Measurements from ENCODE around the gene DCBLD2. TPM values are rescaled to one million over a fixed set of nuclear protein-coding genes. Genes with fewer than 3 reads are reported as not detected.
"Not testable (repeated sequence)": the region's sequence is repeated elsewhere in the genome, so short reads cannot be mapped to it uniquely, and the experiment has no call there.

DCBLD2 gene
- total RNA-seq, 4 donors from 2014 or later, result 9.8 to 23.7 (median 19.0) TPM

- H3K4me3 ChIP-seq, result no peak overlapping the region
- DNase-seq (ENCODE audit: low spot score in 2 of 2), result no peak
- no peaks in the 10 kb centered on the region for H3K4me1 ChIP-seq
- H3K27ac ChIP-seq, result no peak overlapping the region
- 79% methylated on average over 3 of the region's 3 CpGs for WGBS
- H3K27me3 ChIP-seq, result no peaks in the 10 kb centered on the region
- TF ChIP-seq EP300 (IDR thresholded peaks at IDR 0.05) (no peak), POLR2A (IDR thresholded peaks at IDR 0.05) (no peak), POLR2AphosphoS5 (IDR thresholded peaks at IDR 0.05) (no peak), CTCF (IDR thresholded peaks at IDR 0.05) (no peak)
- no peaks in the 10 kb centered on the region for H3K9me3 ChIP-seq
- H3K36me3 ChIP-seq, result peaks cover 3% of the 10 kb centered on the region
Observed at GRCh38 chr3:98869391-98869790, 32.1 kb downstream of the DCBLD2 start.

- not testable (repeated sequence) for DNase-seq (ENCODE audit: low spot score in 2 of 2); H3K4me1 ChIP-seq; H3K27me3 ChIP-seq; H3K27ac ChIP-seq; H3K9me3 ChIP-seq; H3K4me3 ChIP-seq
- peaks cover 12% of the 10 kb centered on the region for H3K36me3 ChIP-seq
- WGBS, result 80% methylated on average over 1 of the region's 21 CpGs
Observed at GRCh38 chr3:98857971-98858370, 43.5 kb downstream of the DCBLD2 start.

GRCh38 chr3:98857258-98857657 is 44.2 kb downstream of the DCBLD2 start:
- H3K27me3 ChIP-seq; H3K4me3 ChIP-seq; H3K27ac ChIP-seq; H3K4me1 ChIP-seq; DNase-seq (ENCODE audit: low spot score in 2 of 2); H3K9me3 ChIP-seq: not testable (repeated sequence)
- peaks cover 12% of the 10 kb centered on the region for H3K36me3 ChIP-seq
- WGBS, result 88% methylated on average over 9 of the region's 9 CpGs

- 81% methylated on average over 8 of the region's 8 CpGs for WGBS
- peaks cover 4% of the 10 kb centered on the region for H3K9me3 ChIP-seq
- no peak for DNase-seq (ENCODE audit: low spot score in 2 of 2)
- H3K36me3 ChIP-seq, result peaks cover 12% of the 10 kb centered on the region
- H3K27me3 ChIP-seq, result no peaks in the 10 kb centered on the region
- no peak overlapping the region for H3K27ac ChIP-seq
- peaks cover 6% of the 10 kb centered on the region for H3K4me1 ChIP-seq
- TF ChIP-seq POLR2AphosphoS5 (IDR thresholded peaks at IDR 0.05), result no peak
- TF ChIP-seq POLR2A (IDR thresholded peaks at IDR 0.05), result no peak
- no peak for TF ChIP-seq CTCF (IDR thresholded peaks at IDR 0.05)
- TF ChIP-seq EP300 (IDR thresholded peaks at IDR 0.05), result no peak
- no peak overlapping the region for H3K4me3 ChIP-seq
Observed at GRCh38 chr3:98856724-98857123, 44.8 kb downstream of the DCBLD2 start.

- peaks cover 4% of the 10 kb centered on the region for H3K9me3 ChIP-seq
- H3K4me3 ChIP-seq, result no peak overlapping the region
- H3K4me1 ChIP-seq, result peaks cover 6% of the 10 kb centered on the region
- DNase-seq (ENCODE audit: low spot score in 2 of 2), result no peak
- H3K27ac ChIP-seq, result no peak overlapping the region
- TF ChIP-seq POLR2A (IDR thresholded peaks at IDR 0.05) (no peak), CTCF (IDR thresholded peaks at IDR 0.05) (no peak), EP300 (IDR thresholded peaks at IDR 0.05) (no peak), POLR2AphosphoS5 (IDR thresholded peaks at IDR 0.05) (no peak)
- peaks cover 12% of the 10 kb centered on the region for H3K36me3 ChIP-seq
- no peaks in the 10 kb centered on the region for H3K27me3 ChIP-seq
- WGBS, result 50% methylated on average over 1 of the region's 1 CpG
Observed at GRCh38 chr3:98855806-98856400, 45.6 kb downstream of the DCBLD2 start.

GRCh38 chr3:98848108-98848507 is 53.4 kb downstream of the DCBLD2 start:
- H3K9me3 ChIP-seq, result no peaks in the 10 kb centered on the region
- H3K4me3 ChIP-seq, result no peak overlapping the region
- WGBS, result 97% methylated on average over 1 of the region's 1 CpG
- H3K36me3 ChIP-seq, result peaks cover 9% of the 10 kb centered on the region
- H3K4me1 ChIP-seq, result no peaks in the 10 kb centered on the region
- H3K27ac ChIP-seq, result no peak overlapping the region
- no peak for DNase-seq (ENCODE audit: low spot score in 2 of 2)
- TF ChIP-seq POLR2AphosphoS5 (IDR thresholded peaks at IDR 0.05) (no peak), POLR2A (IDR thresholded peaks at IDR 0.05) (no peak), CTCF (IDR thresholded peaks at IDR 0.05) (no peak)
- no peaks in the 10 kb centered on the region for H3K27me3 ChIP-seq

All from suprapubic skin (tissue), 4 donors.